Measurements from ENCODE around the gene PLPPR5.

DNA sequence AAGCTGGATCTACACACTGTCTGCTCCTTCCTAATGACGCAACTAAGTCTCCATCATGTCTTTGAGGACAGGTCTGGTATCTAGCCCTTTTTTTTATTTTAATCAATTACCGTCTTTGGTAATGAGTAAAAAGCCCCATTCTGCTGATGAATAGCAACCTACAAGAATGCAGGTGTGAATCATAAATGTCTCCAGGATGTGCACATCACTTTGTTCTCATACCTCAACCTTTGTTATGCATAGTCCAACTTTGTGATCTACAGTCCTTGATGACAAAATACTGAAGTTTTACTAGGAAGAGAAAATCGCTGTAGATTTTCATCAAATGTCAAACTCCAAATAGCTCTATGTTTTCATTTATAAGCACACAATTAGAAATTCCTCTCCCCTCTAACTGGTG is 39.3 kb downstream of the PLPPR5 start:
- no peak for TF ChIP-seq EZH2 (IDR thresholded peaks at IDR 0.05; ENCODE audit: insufficient read depth, poor library complexity, severe bottlenecking)
- no peak for TF ChIP-seq EZH2phosphoT487 (IDR thresholded peaks at IDR 0.05; ENCODE audit: insufficient read depth, low read depth)

All from GM23248 (cell line).